ENCODE results near the gene EMILIN2. TPM values are rescaled to one million over a fixed set of nuclear protein-coding genes. Genes with fewer than 3 reads are reported as not detected.
"Not testable (repeated sequence)": the region's sequence is repeated elsewhere in the genome, so short reads cannot be mapped to it uniquely, and the experiment has no call there.

Gene EMILIN2
- total and polyA plus RNA-seq, 2 donors (not counting 1 experiment from before 2014, with no cell fraction given) = 2.5 to 48.2 TPM

DNA sequence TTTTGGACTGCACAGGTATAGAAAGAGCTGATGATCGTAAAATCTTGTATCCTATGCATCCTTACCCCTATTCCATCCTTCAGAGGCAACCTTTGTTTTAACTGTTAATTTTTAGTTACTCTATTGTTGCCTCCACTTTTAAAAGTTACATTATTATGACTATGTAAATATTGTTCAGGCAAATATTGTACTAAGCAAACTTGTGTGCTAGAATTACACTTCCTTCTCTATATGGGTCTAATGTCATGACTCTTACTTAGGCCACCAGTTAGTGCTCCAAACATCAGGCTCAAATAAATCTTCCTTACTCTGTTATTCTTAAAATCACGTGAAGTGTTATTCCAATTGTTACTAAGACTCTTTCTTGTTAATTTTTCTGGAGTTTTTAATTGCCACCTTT is 47.4 kb upstream of the EMILIN2 start:
- intact Hi-C loops (cut with micrococcal nuclease) = no loop called here
- Histone ChIP-seq H3K9me3 (ENCODE audit: control extremely low read depth in 1 of 3, control insufficient read depth in 2 of 3, insufficient read depth in 1 of 3, low read length in 2 of 3) (no peaks in the 10 kb centered on the region), H3K27me3 (replicated peaks in 1 of 4; ENCODE audit: control extremely low read depth in 1 of 4, control insufficient read depth in 3 of 4, insufficient read depth in 4 of 4, low read length in 3 of 4) (no peaks in the 10 kb centered on the region), H2AFZ (ENCODE audit: insufficient read depth, low read depth, low read length, poor library complexity, severe bottlenecking) (no peak overlapping the region), H4K20me1 (ENCODE audit: control insufficient read depth, insufficient read depth, low read length, poor library complexity, severe bottlenecking) (peaks cover 4% of the 10 kb centered on the region), H3K36me3 (replicated peaks in 1 of 2; ENCODE audit: control extremely low read depth in 1 of 2, control insufficient read depth in 1 of 2, extremely low read depth in 1 of 2, insufficient read depth in 2 of 2, low read length in 1 of 2) (peaks cover 5 to 92% of the 10 kb centered on the region in 2 experiments), H3K79me2 (ENCODE audit: control insufficient read depth, insufficient read depth, low read length) (no peaks in the 10 kb centered on the region), H3K4me2 (replicated peaks; ENCODE audit: low read depth, low read length, poor library complexity, severe bottlenecking) (no peak overlapping the region), H3K9ac (ENCODE audit: low read length) (no peak overlapping the region), H3K4me1 (ENCODE audit: control insufficient read depth in 2 of 2, insufficient read depth in 2 of 2, low read length in 2 of 2) (no peaks in the 10 kb centered on the region), H3K27ac (ENCODE audit: low read length in 2 of 2) (no peak overlapping the region), H3K4me3 (ENCODE audit: control extremely low read depth in 1 of 5, extremely low read depth in 1 of 5, insufficient read depth in 1 of 5, low read depth in 2 of 5, low read length in 4 of 5) (no peak overlapping the region)
- TF ChIP-seq EZH2 (IDR thresholded peaks at IDR 0.05; ENCODE audit: borderline replicate concordance, insufficient read depth, low read depth, low read length, poor library complexity, severe bottlenecking) = no peak
- TF ChIP-seq, protein P1, sequence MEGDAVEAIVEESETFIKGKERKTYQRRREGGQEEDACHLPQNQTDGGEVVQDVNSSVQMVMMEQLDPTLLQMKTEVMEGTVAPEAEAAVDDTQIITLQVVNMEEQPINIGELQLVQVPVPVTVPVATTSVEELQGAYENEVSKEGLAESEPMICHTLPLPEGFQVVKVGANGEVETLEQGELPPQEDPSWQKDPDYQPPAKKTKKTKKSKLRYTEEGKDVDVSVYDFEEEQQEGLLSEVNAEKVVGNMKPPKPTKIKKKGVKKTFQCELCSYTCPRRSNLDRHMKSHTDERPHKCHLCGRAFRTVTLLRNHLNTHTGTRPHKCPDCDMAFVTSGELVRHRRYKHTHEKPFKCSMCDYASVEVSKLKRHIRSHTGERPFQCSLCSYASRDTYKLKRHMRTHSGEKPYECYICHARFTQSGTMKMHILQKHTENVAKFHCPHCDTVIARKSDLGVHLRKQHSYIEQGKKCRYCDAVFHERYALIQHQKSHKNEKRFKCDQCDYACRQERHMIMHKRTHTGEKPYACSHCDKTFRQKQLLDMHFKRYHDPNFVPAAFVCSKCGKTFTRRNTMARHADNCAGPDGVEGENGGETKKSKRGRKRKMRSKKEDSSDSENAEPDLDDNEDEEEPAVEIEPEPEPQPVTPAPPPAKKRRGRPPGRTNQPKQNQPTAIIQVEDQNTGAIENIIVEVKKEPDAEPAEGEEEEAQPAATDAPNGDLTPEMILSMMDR (IDR thresholded peaks at IDR 0.05) = no peak
- POLR2A ChIA-PET = no interaction called here
- Mint-ChIP-seq H3K9me3 (ENCODE audit: insufficient read depth) (no peaks in the 10 kb centered on the region), H3K4me3 (no peak overlapping the region), H3K27me3 (no peaks in the 10 kb centered on the region), H3K27ac (no peak overlapping the region), H3K4me1 (peaks cover 9% of the 10 kb centered on the region)
- CTCF ChIA-PET = no interaction called here
- no peak for ATAC-seq (ENCODE audit: low read depth)
- WGBS (ENCODE audit: insufficient coverage) = no CpG with 5 or more reads among the region's 2 CpGs
- DNase-seq = no peak

DNA sequence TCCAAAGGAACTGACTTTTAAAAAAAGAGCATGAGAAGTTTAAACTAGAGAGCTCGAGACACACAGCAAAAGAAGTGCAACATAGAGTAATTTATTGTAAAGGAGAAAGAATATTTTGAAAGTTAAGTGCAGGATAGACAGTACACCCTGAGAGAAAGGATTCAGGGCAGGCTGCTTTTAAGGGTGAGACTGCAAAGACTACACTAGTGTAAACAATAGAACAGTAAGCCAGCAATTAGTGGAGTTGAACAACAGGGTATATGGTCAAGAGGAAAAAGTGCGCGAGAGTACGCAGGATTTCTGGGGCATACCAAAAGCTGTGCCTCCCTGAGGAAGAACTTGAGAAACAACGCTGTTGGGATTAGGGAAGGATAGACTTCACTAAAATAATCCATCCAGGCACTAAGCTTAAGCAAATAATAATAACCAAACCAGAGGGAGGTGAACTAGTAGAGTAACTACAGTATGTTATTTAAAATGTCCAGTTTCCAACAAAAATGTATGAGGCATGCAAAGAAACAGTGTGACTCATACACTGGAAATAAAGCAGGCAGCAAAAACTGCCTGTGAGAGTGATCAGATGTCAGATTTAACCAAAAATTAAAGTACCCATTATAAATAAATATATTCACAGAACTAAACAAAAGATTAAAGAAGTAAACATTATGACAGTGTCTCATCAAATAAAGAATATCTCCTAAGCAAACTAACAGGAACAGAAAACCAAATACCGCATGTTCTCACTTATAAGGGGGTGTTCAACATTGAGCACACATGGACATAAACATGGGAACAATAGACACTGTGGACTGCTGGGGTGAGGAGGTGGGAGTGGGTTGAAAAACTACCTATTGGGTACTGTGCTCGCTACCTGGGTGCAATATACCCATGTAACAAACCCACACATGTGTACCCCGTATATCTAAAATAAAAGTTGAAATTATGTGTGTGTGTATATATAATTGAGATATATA is 40.5 kb upstream of the EMILIN2 start:
- CTCF ChIA-PET = no interaction called here
- TF ChIP-seq, protein P1 (IDR thresholded peaks at IDR 0.05) = no peak
- no peaks in the 10 kb centered on the region for H3K4me1 Mint-ChIP-seq
- no peak overlapping the region for H3K27ac Mint-ChIP-seq
- Histone ChIP-seq H3K36me3 (replicated peaks in 1 of 2; ENCODE audit: control extremely low read depth in 1 of 2, control insufficient read depth in 1 of 2, extremely low read depth in 1 of 2, insufficient read depth in 2 of 2, low read length in 1 of 2) (peaks cover 8 to 37% of the 10 kb centered on the region in 2 experiments), H4K20me1 (ENCODE audit: control insufficient read depth, insufficient read depth, low read length, poor library complexity, severe bottlenecking) (no peaks in the 10 kb centered on the region), H3K79me2 (ENCODE audit: control insufficient read depth, insufficient read depth, low read length) (no peaks in the 10 kb centered on the region), H3K4me3 (ENCODE audit: control extremely low read depth in 1 of 5, extremely low read depth in 1 of 5, insufficient read depth in 1 of 5, low read depth in 2 of 5, low read length in 4 of 5) (no peak overlapping the region), H3K27me3 (replicated peaks in 1 of 4; ENCODE audit: control extremely low read depth in 1 of 4, control insufficient read depth in 3 of 4, insufficient read depth in 4 of 4, low read length in 3 of 4) (no peaks in the 10 kb centered on the region), H3K9me3 (ENCODE audit: control extremely low read depth in 1 of 3, control insufficient read depth in 2 of 3, insufficient read depth in 1 of 3, low read length in 2 of 3) (peaks cover 0 to 12% (median 4%) of the 10 kb centered on the region in 3 donors), H2AFZ (ENCODE audit: insufficient read depth, low read depth, low read length, poor library complexity, severe bottlenecking) (no peak overlapping the region), H3K27ac (ENCODE audit: low read length in 2 of 2) (no peak overlapping the region), H3K4me2 (replicated peaks; ENCODE audit: low read depth, low read length, poor library complexity, severe bottlenecking) (no peak overlapping the region), H3K9ac (ENCODE audit: low read length) (no peak overlapping the region), H3K4me1 (ENCODE audit: control insufficient read depth in 2 of 2, insufficient read depth in 2 of 2, low read length in 2 of 2) (no peaks in the 10 kb centered on the region)
- 100% methylated on average over 1 of the region's 8 CpGs for WGBS (ENCODE audit: insufficient coverage)
- no peak for DNase-seq
- POLR2A ChIA-PET = no interaction called here
- H3K9me3 Mint-ChIP-seq (ENCODE audit: insufficient read depth) = peaks cover 8% of the 10 kb centered on the region
- ATAC-seq (ENCODE audit: low read depth) = no peak
- no peak overlapping the region for H3K4me3 Mint-ChIP-seq
- no peaks in the 10 kb centered on the region for H3K27me3 Mint-ChIP-seq
- intact Hi-C loops (cut with micrococcal nuclease) = loop anchor here (2.0 to 10.0 kb wide), 2 partner anchors 41 to 99 kb away; partner anchors contain the start of gene EMILIN2

DNA sequence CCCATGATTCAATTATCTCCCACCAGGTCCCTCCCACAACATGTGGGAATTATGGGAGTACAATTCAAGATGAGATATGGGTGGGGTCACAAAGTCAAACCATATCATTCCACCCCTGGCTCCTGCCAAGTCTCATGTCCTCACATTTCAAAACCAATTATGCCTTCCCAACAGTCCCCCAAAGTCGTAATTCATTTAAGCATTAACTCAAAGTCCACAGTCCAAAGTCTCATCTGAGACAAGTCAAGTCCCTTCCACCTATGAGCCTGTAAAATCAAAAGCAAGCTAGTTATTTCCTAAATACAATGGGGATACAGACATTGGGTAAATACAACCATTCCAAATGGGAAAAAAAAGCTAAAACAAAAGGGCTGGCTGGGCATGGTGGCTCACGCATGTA is 38.2 kb upstream of the EMILIN2 start:
- ATAC-seq (ENCODE audit: low read depth); H3K27me3 Mint-ChIP-seq; POLR2A ChIA-PET; H3K4me1 Mint-ChIP-seq; H3K27ac ChIP-seq (ENCODE audit: low read length in 2 of 2); H3K27ac Mint-ChIP-seq; H3K4me1 ChIP-seq (ENCODE audit: control insufficient read depth in 2 of 2, insufficient read depth in 2 of 2, low read length in 2 of 2); H4K20me1 ChIP-seq (ENCODE audit: control insufficient read depth, insufficient read depth, low read length, poor library complexity, severe bottlenecking); H2AFZ ChIP-seq (ENCODE audit: insufficient read depth, low read depth, low read length, poor library complexity, severe bottlenecking); H3K4me2 ChIP-seq (replicated peaks; ENCODE audit: low read depth, low read length, poor library complexity, severe bottlenecking); H3K27me3 ChIP-seq (replicated peaks in 1 of 4; ENCODE audit: control extremely low read depth in 1 of 4, control insufficient read depth in 3 of 4, insufficient read depth in 4 of 4, low read length in 3 of 4); DNase-seq; H3K4me3 ChIP-seq (ENCODE audit: control extremely low read depth in 1 of 5, extremely low read depth in 1 of 5, insufficient read depth in 1 of 5, low read depth in 2 of 5, low read length in 4 of 5); H3K4me3 Mint-ChIP-seq; H3K9ac ChIP-seq (ENCODE audit: low read length); H3K79me2 ChIP-seq (ENCODE audit: control insufficient read depth, insufficient read depth, low read length); CTCF ChIA-PET: not testable (repeated sequence)
- intact Hi-C loops (cut with micrococcal nuclease) = loop anchor here (10.0 kb wide), 1 partner anchor 96 kb away; no protein-coding TSS in a partner anchor
- Histone ChIP-seq H3K9me3 (ENCODE audit: control extremely low read depth in 1 of 3, control insufficient read depth in 2 of 3, insufficient read depth in 1 of 3, low read length in 2 of 3) (peaks cover 1 to 20% (median 6%) of the 10 kb centered on the region in 3 donors), H3K36me3 (replicated peaks in 1 of 2; ENCODE audit: control extremely low read depth in 1 of 2, control insufficient read depth in 1 of 2, extremely low read depth in 1 of 2, insufficient read depth in 2 of 2, low read length in 1 of 2) (peaks cover 3 to 17% of the 10 kb centered on the region in 2 experiments)
- 100% methylated on average over 2 of the region's 2 CpGs for WGBS (ENCODE audit: insufficient coverage)
- H3K9me3 Mint-ChIP-seq (ENCODE audit: insufficient read depth) = peaks cover 12% of the 10 kb centered on the region
